Peyer's patch (tissue), 4 donors: ENCODE data around the gene KRTAP10-11.

Source experiments
- CTCF ChIP-seq, 6 experiments: fragments of 450-650 bp in 4 of 6; fragments of 200-600 bp in 2 of 6; sonication (generic) in 1 of 6; IDR thresholded peaks; one replicate each; pipeline ENCODE4 v1.5.1; 2017 to 2019; ENCODE audit warnings: antibody characterized with exemption in 6 of 6, mild to moderate bottlenecking in 3 of 6, moderate library complexity in 1 of 6
- POLR2A ChIP-seq, 2 donors: fragments of 450-650 bp; IDR thresholded peaks; one replicate each; pipeline ENCODE4 v1.5.1; 2017; ENCODE audit warnings: antibody characterized with exemption in 2 of 2, mild to moderate bottlenecking in 2 of 2, moderate library complexity in 2 of 2

- TF ChIP-seq CTCF (IDR thresholded peaks at IDR 0.05) (no peak), POLR2A (IDR thresholded peaks at IDR 0.05) (no peak)
These were observed 20.4 kb downstream of the KRTAP10-11 start, which contains the start of gene KRTAP12-2 for GRCh38 chr21:44666401-44667320.
